ENCODE measurements around the gene TLR8.

TLR8 gene

DNA sequence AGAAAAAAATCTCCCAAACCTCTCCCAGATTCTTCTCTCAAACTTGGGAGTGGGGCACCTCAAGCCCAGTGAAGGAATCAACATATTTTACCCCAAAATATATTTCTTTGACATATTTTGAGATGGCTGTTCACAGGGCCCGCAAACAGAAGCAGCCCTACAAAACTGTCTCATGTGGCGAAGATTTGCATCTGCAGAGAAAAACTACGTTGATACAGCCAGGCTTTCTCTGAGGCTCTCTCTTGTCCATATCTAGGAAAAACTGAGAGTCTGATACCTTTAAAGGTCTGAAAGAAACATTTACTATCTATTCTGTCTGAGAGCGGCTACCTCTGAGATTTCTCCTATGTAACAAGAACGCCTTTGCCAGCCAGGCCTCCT lies 45.2 kb downstream of the TLR8 start:
- Histone ChIP-seq H3K36me3 (ENCODE audit: control insufficient read depth, insufficient read depth, low read length) (no peaks in the 10 kb centered on the region), H3K4me3 (replicated peaks; ENCODE audit: low read depth, low read length) (no peak overlapping the region), H3K27me3 (replicated peaks; ENCODE audit: control insufficient read depth, insufficient read depth, low read length) (no peaks in the 10 kb centered on the region)
- no peak for DNase-seq (ENCODE audit: extremely low read depth, insufficient read length)
- TF ChIP-seq, protein P1, sequence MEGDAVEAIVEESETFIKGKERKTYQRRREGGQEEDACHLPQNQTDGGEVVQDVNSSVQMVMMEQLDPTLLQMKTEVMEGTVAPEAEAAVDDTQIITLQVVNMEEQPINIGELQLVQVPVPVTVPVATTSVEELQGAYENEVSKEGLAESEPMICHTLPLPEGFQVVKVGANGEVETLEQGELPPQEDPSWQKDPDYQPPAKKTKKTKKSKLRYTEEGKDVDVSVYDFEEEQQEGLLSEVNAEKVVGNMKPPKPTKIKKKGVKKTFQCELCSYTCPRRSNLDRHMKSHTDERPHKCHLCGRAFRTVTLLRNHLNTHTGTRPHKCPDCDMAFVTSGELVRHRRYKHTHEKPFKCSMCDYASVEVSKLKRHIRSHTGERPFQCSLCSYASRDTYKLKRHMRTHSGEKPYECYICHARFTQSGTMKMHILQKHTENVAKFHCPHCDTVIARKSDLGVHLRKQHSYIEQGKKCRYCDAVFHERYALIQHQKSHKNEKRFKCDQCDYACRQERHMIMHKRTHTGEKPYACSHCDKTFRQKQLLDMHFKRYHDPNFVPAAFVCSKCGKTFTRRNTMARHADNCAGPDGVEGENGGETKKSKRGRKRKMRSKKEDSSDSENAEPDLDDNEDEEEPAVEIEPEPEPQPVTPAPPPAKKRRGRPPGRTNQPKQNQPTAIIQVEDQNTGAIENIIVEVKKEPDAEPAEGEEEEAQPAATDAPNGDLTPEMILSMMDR (IDR thresholded peaks at IDR 0.05; ENCODE audit: insufficient read depth, low read length, poor library complexity, severe bottlenecking) = no peak

- TF ChIP-seq, protein P1 (IDR thresholded peaks at IDR 0.05; ENCODE audit: insufficient read depth, low read length, poor library complexity, severe bottlenecking) = no peak
- Histone ChIP-seq H3K36me3 (ENCODE audit: control insufficient read depth, insufficient read depth, low read length) (no peaks in the 10 kb centered on the region), H3K4me3 (replicated peaks; ENCODE audit: low read depth, low read length) (no peak overlapping the region), H3K27me3 (replicated peaks; ENCODE audit: control insufficient read depth, insufficient read depth, low read length) (no peaks in the 10 kb centered on the region)
- no peak for DNase-seq (ENCODE audit: extremely low read depth, insufficient read length)
Measured at GRCh38 chrX:12953420-12953819, 47.0 kb downstream of the TLR8 start.

DNA sequence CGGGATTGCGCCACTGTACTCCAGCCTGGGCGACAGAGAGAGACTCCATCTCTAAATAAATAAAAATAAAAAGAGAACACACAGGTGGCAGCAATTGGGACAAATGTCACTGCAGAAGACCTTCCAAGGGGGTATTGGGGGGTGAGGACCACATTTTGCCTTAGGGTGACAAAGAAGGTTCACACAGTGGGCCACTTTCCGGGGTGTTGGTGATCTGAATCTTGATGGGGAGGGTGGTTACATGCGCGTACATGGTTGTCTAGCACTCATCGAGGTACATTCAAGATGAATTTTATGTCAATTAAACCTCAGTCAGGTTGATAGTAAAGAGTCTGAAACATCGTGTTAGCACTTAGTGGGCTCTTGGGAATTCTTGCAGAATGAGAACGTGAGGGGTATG lies 48.0 kb downstream of the TLR8 start:
- Histone ChIP-seq H3K27me3 (replicated peaks; ENCODE audit: control insufficient read depth, insufficient read depth, low read length) (no peaks in the 10 kb centered on the region), H3K36me3 (ENCODE audit: control insufficient read depth, insufficient read depth, low read length) (no peaks in the 10 kb centered on the region), H3K4me3 (replicated peaks; ENCODE audit: low read depth, low read length) (no peak overlapping the region)
- no peak for DNase-seq (ENCODE audit: extremely low read depth, insufficient read length)
- TF ChIP-seq, protein P1 (IDR thresholded peaks at IDR 0.05; ENCODE audit: insufficient read depth, low read length, poor library complexity, severe bottlenecking) = no peak

DNA sequence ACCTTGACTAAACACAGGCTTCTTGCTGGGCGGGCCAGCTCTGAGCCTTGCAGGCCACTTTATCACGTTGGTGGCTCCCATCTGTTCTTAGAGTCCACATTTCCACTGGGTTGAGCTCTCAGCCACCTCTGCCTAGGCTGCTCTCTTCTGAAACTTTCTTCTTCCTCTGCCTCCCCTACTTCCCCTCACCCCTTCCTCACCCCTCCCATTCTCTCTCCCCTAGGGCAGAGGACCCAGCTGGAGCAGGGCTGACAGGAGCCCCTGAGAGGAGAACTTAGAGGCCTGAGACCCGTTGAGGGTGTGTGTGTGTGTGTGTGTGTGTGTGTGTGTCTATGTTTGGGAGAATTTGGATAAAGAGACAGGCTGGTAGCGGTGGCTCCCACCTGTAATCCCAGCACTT lies 48.6 kb downstream of the TLR8 start:
- TF ChIP-seq, protein P1 (IDR thresholded peaks at IDR 0.05; ENCODE audit: insufficient read depth, low read length, poor library complexity, severe bottlenecking) = no peak
- DNase-seq (ENCODE audit: extremely low read depth, insufficient read length) = peak; percentile 43
- Histone ChIP-seq H3K27me3 (replicated peaks; ENCODE audit: control insufficient read depth, insufficient read depth, low read length) (no peaks in the 10 kb centered on the region), H3K4me3 (replicated peaks; ENCODE audit: low read depth, low read length) (no peak overlapping the region), H3K36me3 (ENCODE audit: control insufficient read depth, insufficient read depth, low read length) (no peaks in the 10 kb centered on the region)

DNA sequence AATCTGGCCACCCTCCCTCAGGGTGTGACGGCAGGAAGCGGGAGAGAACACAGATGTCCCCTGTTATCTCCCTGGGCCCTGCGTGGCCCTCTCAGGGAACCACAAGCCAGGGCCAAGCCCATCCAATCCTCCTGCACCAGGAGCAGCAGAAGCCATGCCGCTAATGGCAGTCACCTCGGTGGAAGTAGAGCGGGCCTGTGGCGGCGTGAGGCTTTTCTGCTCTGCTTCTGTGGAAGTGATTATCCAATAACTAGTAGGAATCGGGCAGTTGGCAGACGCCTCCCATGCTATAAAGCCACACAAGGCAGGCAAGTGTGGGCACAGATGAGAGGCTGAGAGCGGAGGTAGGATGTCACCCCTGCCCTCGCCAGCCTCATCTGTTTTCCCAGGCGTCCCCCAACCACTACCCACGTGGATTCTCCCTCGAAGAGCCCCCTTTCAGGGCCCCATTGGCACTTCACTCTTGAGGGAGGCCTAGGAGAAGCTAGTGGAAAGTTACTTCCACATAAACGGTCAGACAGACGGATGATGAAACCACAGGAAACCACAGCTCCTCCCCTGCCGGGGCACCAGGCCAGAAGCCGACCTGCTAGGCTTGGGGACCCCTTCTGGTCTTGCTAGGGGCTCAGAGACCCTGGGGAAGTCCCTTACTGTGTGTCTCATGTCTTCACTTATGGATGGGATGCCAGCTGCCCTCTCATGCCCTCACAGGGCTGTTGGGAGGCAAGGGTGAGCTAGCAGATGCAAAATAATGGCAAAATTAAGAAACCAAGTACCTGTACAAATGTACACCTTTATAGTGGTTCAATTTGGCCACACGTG lies 49.7 kb downstream of the TLR8 start:
- TF ChIP-seq, protein P1 (IDR thresholded peaks at IDR 0.05; ENCODE audit: insufficient read depth, low read length, poor library complexity, severe bottlenecking) = no peak
- Histone ChIP-seq H3K36me3 (ENCODE audit: control insufficient read depth, insufficient read depth, low read length) (no peaks in the 10 kb centered on the region), H3K4me3 (replicated peaks; ENCODE audit: low read depth, low read length) (peak overlapping the region; percentile 38), H3K27me3 (replicated peaks; ENCODE audit: control insufficient read depth, insufficient read depth, low read length) (no peaks in the 10 kb centered on the region)
- peak; percentile 81 for DNase-seq (ENCODE audit: extremely low read depth, insufficient read length)
